Astrocyte (in vitro differentiated cells and primary cell): Measurements from ENCODE around the gene G6PC3. TPM values are rescaled to one million over a fixed set of nuclear protein-coding genes. Genes with fewer than 3 reads are reported as not detected.

Source experiments
- DNase-seq: peaks from one replicate; pipeline ENCODE4 v3.0.0-alpha.2; 2010; ENCODE audit warnings: low read depth
- FAIRE-seq: peaks from 2 replicates; lab custom pipeline; 2011; peaks lifted over from hg19 to GRCh38; lab: Jason Lieb, UNC
- H2AFZ ChIP-seq: 2 replicates; pipeline ENCODE4 v1.6.0; 2012; ENCODE audit warnings: low read depth, low read length, inconsistent platforms
- H3K27ac ChIP-seq: 2 replicates; pipeline ENCODE4 v1.5.1; 2011; ENCODE audit warnings: low read depth, low read length, inconsistent platforms
- H3K27me3 ChIP-seq: 2 replicates; pipeline ENCODE4 v1.6.0; 2011; ENCODE audit warnings: low read length, inconsistent platforms; ENCODE audit not compliant: insufficient read depth
- H3K36me3 ChIP-seq: 2 replicates; pipeline ENCODE4 v1.5.1; 2011; ENCODE audit warnings: low read length, inconsistent platforms; ENCODE audit not compliant: insufficient read depth
- H3K4me1 ChIP-seq: 2 replicates; pipeline ENCODE4 v1.5.1; 2011; ENCODE audit warnings: low read length, inconsistent platforms; ENCODE audit not compliant: insufficient read depth
- H3K4me2 ChIP-seq: 2 replicates; pipeline ENCODE4 v1.6.0; 2012; ENCODE audit warnings: low read length, inconsistent platforms
- H3K4me3 ChIP-seq: 2 replicates; pipeline ENCODE4 v1.5.1; 2011; ENCODE audit warnings: low read depth, mild to moderate bottlenecking, low read length, inconsistent platforms; ENCODE audit not compliant: insufficient read depth
- H3K79me2 ChIP-seq: 2 replicates; pipeline ENCODE4 v1.6.0; 2012; ENCODE audit warnings: mild to moderate bottlenecking, low read length, inconsistent platforms; ENCODE audit not compliant: insufficient read depth
- H3K9ac ChIP-seq: 2 replicates; pipeline ENCODE4 v1.6.0; 2012; ENCODE audit warnings: mild to moderate bottlenecking, low read length, inconsistent platforms
- H3K9me3 ChIP-seq: 2 replicates; pipeline ENCODE4 v1.5.1; 2012; ENCODE audit warnings: low read depth, mild to moderate bottlenecking, low read length, inconsistent platforms; ENCODE audit not compliant: insufficient read depth
- H4K20me1 ChIP-seq: 2 replicates; pipeline ENCODE4 v1.6.0; 2012; ENCODE audit warnings: low read length, inconsistent platforms; ENCODE audit not compliant: insufficient read depth
- H3K27ac Mint-ChIP-seq: one replicate; pipeline ENCODE4 v1.8.0; 2021; ENCODE audit warnings: mild to moderate bottlenecking, mixed read lengths; ENCODE audit not compliant: unreplicated experiment
- H3K27me3 Mint-ChIP-seq: one replicate; pipeline ENCODE4 v1.8.0; 2021; ENCODE audit warnings: low read depth, mixed read lengths; ENCODE audit not compliant: unreplicated experiment
- H3K36me3 Mint-ChIP-seq: one replicate; pipeline ENCODE4 v1.8.0; 2021; ENCODE audit warnings: low read depth, mixed read lengths; ENCODE audit not compliant: unreplicated experiment
- H3K4me1 Mint-ChIP-seq: one replicate; pipeline ENCODE4 v1.8.0; 2021; ENCODE audit warnings: low read depth, mixed read lengths; ENCODE audit not compliant: unreplicated experiment
- H3K4me3 Mint-ChIP-seq: one replicate; pipeline ENCODE4 v1.8.0; 2021; ENCODE audit warnings: mild to moderate bottlenecking, moderate library complexity, mixed read lengths; ENCODE audit not compliant: unreplicated experiment
- H3K9me3 Mint-ChIP-seq: one replicate; pipeline ENCODE4 v1.8.0; 2021; ENCODE audit warnings: mild to moderate bottlenecking, mixed read lengths; ENCODE audit not compliant: unreplicated experiment
- CTCF ChIP-seq: IDR thresholded peaks from 2 replicates; pipeline ENCODE4 v1.5.1; 2011; ENCODE audit warnings: low read depth, mild to moderate bottlenecking, inconsistent platforms, low read length, moderate library complexity; ENCODE audit not compliant: insufficient read depth
- EZH2 ChIP-seq: IDR thresholded peaks from 2 replicates; pipeline ENCODE4 v1.6.1; 2012; ENCODE audit warnings: mild to moderate bottlenecking, low read length, inconsistent platforms; ENCODE audit not compliant: insufficient read depth
- total RNA-seq: library from RNA; stranded (reverse); gene quantifications from 2 replicates; pipeline ENCODE4 v1.2.1, GENCODE V29; 2021

Gene G6PC3
- total RNA-seq, 1 donor from 2014 or later: 94.5 TPM

GRCh38 chr17:44093231-44093900, 22.8 kb downstream of the G6PC3 start:
- Histone ChIP-seq H3K9ac (no peak overlapping the region), H3K9me3 (no peaks in the 10 kb centered on the region), H2AFZ (no peak overlapping the region), H3K36me3 (peaks cover 3% of the 10 kb centered on the region), H3K4me3 (no peak overlapping the region), H3K4me1 (peaks cover 20% of the 10 kb centered on the region), H3K79me2 (no peaks in the 10 kb centered on the region), H3K27me3 (no peaks in the 10 kb centered on the region), H3K27ac (no peak overlapping the region), H4K20me1 (no peaks in the 10 kb centered on the region), H3K4me2 (no peak overlapping the region)
- H3K4me1 Mint-ChIP-seq: peaks cover 24% of the 10 kb centered on the region
- peaks cover 6% of the 10 kb centered on the region for H3K36me3 Mint-ChIP-seq
- H3K27me3 Mint-ChIP-seq: no peaks in the 10 kb centered on the region
- TF ChIP-seq EZH2 (no peak), CTCF (no peak)
- no peaks in the 10 kb centered on the region for H3K9me3 Mint-ChIP-seq
- DNase-seq (no peak), FAIRE-seq (no peak)
- no peak overlapping the region for H3K27ac Mint-ChIP-seq
- H3K4me3 Mint-ChIP-seq: no peak overlapping the region

- Histone ChIP-seq H3K4me2 (peak overlapping the region; percentile 79), H3K27me3 (no peaks in the 10 kb centered on the region), H3K9me3 (no peaks in the 10 kb centered on the region), H3K4me1 (peaks cover 20% of the 10 kb centered on the region), H3K9ac (peak overlapping the region; percentile 75), H3K36me3 (peaks cover 3% of the 10 kb centered on the region), H3K27ac (peak overlapping the region; percentile 93), H3K4me3 (no peak overlapping the region), H2AFZ (no peak overlapping the region), H4K20me1 (no peaks in the 10 kb centered on the region), H3K79me2 (no peaks in the 10 kb centered on the region)
- peaks cover 2% of the 10 kb centered on the region for H3K36me3 Mint-ChIP-seq
- DNase-seq: no peak
- no peak for FAIRE-seq
- H3K4me3 Mint-ChIP-seq: peak overlapping the region; percentile 20
- peak overlapping the region; percentile 80 for H3K27ac Mint-ChIP-seq
- peaks cover 21% of the 10 kb centered on the region for H3K4me1 Mint-ChIP-seq
- no peak for TF ChIP-seq EZH2
- no peak for TF ChIP-seq CTCF
- H3K27me3 Mint-ChIP-seq: no peaks in the 10 kb centered on the region
- no peaks in the 10 kb centered on the region for H3K9me3 Mint-ChIP-seq
Observed at GRCh38 chr17:44094701-44095387, 24.3 kb downstream of the G6PC3 start.

- peaks cover 2% of the 10 kb centered on the region for H3K36me3 Mint-ChIP-seq
- Histone ChIP-seq H3K4me1 (peaks cover 20% of the 10 kb centered on the region), H3K79me2 (no peaks in the 10 kb centered on the region), H3K27ac (peak overlapping the region; percentile 93), H3K9me3 (no peaks in the 10 kb centered on the region), H3K4me2 (peak overlapping the region; percentile 79), H3K27me3 (no peaks in the 10 kb centered on the region), H2AFZ (no peak overlapping the region), H3K4me3 (no peak overlapping the region), H3K36me3 (peaks cover 3% of the 10 kb centered on the region), H4K20me1 (no peaks in the 10 kb centered on the region), H3K9ac (peak overlapping the region; percentile 75)
- peak overlapping the region; percentile 98 for H3K27ac Mint-ChIP-seq
- no peak for FAIRE-seq
- peak overlapping the region; percentile 74 for H3K4me3 Mint-ChIP-seq
- no peaks in the 10 kb centered on the region for H3K9me3 Mint-ChIP-seq
- DNase-seq: no peak
- H3K27me3 Mint-ChIP-seq: no peaks in the 10 kb centered on the region
- no peak for TF ChIP-seq EZH2
- no peak for TF ChIP-seq CTCF
- H3K4me1 Mint-ChIP-seq: peaks cover 23% of the 10 kb centered on the region
Observed at GRCh38 chr17:44095388-44095646, 24.8 kb downstream of the G6PC3 start.
